Transverse colon (tissue), 3 donors: ENCODE results near the gene F13A1.

ENCODE experiments used
- EP300 ChIP-seq: sonication (generic); formaldehyde crosslinking; IDR thresholded peaks from one replicate; pipeline ENCODE4 v1.6.1; 2017; ENCODE audit warnings: antibody characterized with exemption, low read depth
- POLR2A ChIP-seq: fragments of 450-650 bp; IDR thresholded peaks from one replicate; pipeline ENCODE4 v1.6.1; 2016; ENCODE audit warnings: antibody characterized with exemption, mild to moderate bottlenecking, moderate library complexity
- TF ChIP-seq, protein P1 (sequence below), 5 experiments: fragments of 200-600 bp in 3 of 5; fragments of 450-650 bp in 2 of 5; sonication (generic) in 3 of 5; IDR thresholded peaks; 1 replicate in 2 of 5; 2 replicates in 3 of 5; pipeline ENCODE4 v1.5.1; 2016 to 2017; ENCODE audit warnings: antibody characterized with exemption in 5 of 5, inconsistent platforms in 3 of 5, mild to moderate bottlenecking in 2 of 5, moderate library complexity in 1 of 5

DNA sequence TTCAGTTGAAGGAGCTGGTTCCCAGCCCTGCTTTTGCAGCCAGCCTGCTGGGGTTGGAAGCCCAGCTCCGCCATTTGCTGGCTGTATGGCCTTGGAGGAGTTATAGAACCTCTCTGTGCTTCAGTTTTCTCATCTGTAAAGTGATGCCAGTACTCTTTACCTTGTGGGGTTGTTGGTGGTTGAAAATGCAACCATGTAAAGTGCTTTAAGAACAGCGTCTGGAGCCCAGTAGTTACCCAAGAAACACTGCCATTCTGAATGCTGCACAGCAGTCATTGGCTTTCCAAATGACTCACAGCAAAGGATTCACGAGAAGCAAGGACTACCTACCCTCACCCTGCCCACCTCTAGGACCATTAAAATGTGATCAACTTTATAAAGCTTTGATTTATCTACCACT, 154.4 kb downstream of the F13A1 start:
- TF ChIP-seq, protein P1, sequence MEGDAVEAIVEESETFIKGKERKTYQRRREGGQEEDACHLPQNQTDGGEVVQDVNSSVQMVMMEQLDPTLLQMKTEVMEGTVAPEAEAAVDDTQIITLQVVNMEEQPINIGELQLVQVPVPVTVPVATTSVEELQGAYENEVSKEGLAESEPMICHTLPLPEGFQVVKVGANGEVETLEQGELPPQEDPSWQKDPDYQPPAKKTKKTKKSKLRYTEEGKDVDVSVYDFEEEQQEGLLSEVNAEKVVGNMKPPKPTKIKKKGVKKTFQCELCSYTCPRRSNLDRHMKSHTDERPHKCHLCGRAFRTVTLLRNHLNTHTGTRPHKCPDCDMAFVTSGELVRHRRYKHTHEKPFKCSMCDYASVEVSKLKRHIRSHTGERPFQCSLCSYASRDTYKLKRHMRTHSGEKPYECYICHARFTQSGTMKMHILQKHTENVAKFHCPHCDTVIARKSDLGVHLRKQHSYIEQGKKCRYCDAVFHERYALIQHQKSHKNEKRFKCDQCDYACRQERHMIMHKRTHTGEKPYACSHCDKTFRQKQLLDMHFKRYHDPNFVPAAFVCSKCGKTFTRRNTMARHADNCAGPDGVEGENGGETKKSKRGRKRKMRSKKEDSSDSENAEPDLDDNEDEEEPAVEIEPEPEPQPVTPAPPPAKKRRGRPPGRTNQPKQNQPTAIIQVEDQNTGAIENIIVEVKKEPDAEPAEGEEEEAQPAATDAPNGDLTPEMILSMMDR (IDR thresholded peaks at IDR 0.05): no peak
- no peak for TF ChIP-seq EP300
- no peak for TF ChIP-seq POLR2A
